AG04449 (cell line): ENCODE measurements around the gene CPOX.

Experiments used
- CTCF ChIA-PET: fragments of 350-600 bp; formaldehyde crosslinking; extraction: SDS; loops from one replicate; lab custom pipeline; 2021; ENCODE audit warnings: antibody characterized with exemption; lab: Yijun Ruan, JAX
- POLR2A ChIA-PET: fragments of 400-600, 350-600 bp; formaldehyde crosslinking; extraction: SDS; loops from one replicate; lab custom pipeline; 2020; ENCODE audit warnings: antibody characterized with exemption, inconsistent platforms; lab: Yijun Ruan, JAX
- DNase-seq: peaks from one replicate; pipeline ENCODE4 v3.0.0-alpha.2; 2010; ENCODE audit warnings: low read depth, low spot score
- H3K4me3 ChIP-seq: 2 replicates; pipeline ENCODE4 v1.5.1; 2011; ENCODE audit warnings: low read depth, mild to moderate bottlenecking, control low read depth, low read length
- CTCF ChIP-seq: IDR thresholded peaks from one replicate; pipeline ENCODE4 v1.5.1; 2011; ENCODE audit warnings: mild to moderate bottlenecking, moderate library complexity, low read length, control low read depth, inconsistent platforms; ENCODE audit not compliant: insufficient read depth; ENCODE audit errors: missing control alignments

CPOX gene

DNA sequence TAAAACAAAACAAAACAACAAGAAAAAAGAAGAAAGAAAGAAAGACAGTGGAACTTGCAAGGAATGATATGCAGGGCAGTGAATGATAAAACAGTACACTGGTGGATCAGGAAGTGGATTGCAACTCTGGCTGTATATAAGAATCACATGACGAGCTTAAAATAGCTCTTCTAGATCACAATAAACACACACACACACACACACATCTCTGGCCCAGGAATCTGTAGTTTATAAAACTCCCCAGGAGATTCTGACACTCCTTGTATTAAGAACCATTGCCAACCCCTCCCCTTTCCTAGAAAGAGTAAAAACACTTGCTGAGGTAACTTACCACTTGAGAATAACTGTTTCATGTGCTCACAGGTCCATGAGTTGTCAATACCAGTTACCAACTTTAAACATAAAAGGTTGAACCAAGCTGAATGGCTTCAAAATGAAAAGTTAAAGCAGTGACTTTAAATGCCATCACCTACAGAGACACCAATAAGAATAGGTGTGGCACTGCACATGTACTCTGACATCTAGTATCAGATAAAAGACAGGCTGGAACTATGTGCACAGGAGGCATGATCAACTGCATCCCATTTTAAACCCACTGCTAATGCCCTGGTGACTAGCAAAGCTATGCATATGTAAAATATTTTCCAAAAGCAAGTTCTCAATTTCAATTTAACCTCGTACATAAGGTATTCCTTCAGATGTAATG is 3.9 kb downstream of the CPOX start:
- ChIA-PET CTCF (interaction anchor here (1.0 to 9.6 kb wide), 5 partner anchors 14 to 225 kb away, joined by 3 to 153 read pairs (median 5); no protein-coding TSS in a partner anchor), POLR2A (no interaction called here)
- no peak overlapping the region for H3K4me3 ChIP-seq
- no peak for DNase-seq
- no peak for TF ChIP-seq CTCF

GRCh38 chr3:98588065-98588464 is 5.3 kb downstream of the CPOX start:
- ChIA-PET CTCF (interaction anchor here (0.9 to 2.0 kb wide), 7 partner anchors 9 to 547 kb away, joined by 3 to 8 read pairs (median 4); no protein-coding TSS in a partner anchor), POLR2A (interaction anchor here (0.6 kb wide), 1 partner anchor 26 kb away, joined by 3 read pairs; no protein-coding TSS in a partner anchor)

GRCh38 chr3:98587654-98588053 is 5.8 kb downstream of the CPOX start:
- TF ChIP-seq CTCF: no peak
- no peak overlapping the region for H3K4me3 ChIP-seq
- DNase-seq: no peak
- CTCF ChIA-PET: interaction anchor here (0.9 to 2.0 kb wide), 6 partner anchors 9 to 547 kb away, joined by 3 to 8 read pairs (median 4); no protein-coding TSS in a partner anchor
- POLR2A ChIA-PET: interaction anchor here (0.6 kb wide), 1 partner anchor 26 kb away, joined by 3 read pairs; no protein-coding TSS in a partner anchor

More at GRCh38 chr3:98588065-98588464, 5.3 kb downstream of the CPOX start:
- H3K4me3 ChIP-seq: no peak overlapping the region
- peak; percentile 19 for TF ChIP-seq CTCF
- DNase-seq: no peak

DNA sequence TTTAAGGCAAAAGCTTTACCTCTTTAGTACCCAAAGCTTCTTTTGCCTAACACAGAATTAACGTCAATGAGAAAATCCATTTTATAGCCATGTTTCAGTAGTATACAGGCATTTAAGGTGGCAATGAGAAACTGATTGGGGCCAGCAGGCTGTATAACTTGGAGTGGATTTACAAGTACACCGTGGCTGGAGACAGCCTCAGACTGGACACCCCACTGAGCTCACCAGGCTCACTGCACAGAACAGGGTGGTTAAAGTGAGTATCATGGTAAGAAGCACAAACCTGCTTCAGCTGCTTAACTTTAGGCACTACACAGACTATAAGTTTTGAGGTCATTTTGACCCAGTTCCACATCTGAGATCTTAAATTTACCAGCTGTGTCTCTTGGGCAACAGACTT is 8.9 kb downstream of the CPOX start:
- ChIA-PET POLR2A (no interaction called here), CTCF (interaction anchor here (0.7 to 1.7 kb wide), 4 partner anchors 11 to 562 kb away, joined by 3 to 5 read pairs (median 4); no protein-coding TSS in a partner anchor)
- no peak for TF ChIP-seq CTCF
- H3K4me3 ChIP-seq: no peak overlapping the region
- DNase-seq: no peak

DNA sequence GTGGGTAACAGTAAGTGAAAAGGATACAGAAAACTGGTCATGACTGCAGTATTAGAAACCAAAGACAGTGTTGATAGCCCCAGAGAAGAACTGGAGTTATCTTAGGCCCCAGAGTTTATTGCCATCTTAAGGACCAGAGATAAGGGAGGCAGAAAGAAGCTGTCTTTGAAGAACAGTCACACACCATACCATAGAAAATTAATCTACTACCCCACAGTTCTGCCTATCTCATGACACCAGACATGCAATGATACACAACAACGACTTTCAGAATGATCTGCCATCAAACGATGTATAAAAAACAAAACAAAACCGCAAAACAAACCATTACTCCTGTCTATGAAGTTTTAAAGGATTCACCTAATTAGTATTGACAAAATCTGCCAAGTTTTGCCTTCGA is 9.6 kb downstream of the CPOX start:
- ChIA-PET CTCF (interaction anchor here (1.3 to 1.7 kb wide), 3 partner anchors 12 to 250 kb away, joined by 3 to 5 read pairs (median 4); no protein-coding TSS in a partner anchor), POLR2A (no interaction called here)
- TF ChIP-seq CTCF: no peak
- H3K4me3 ChIP-seq: no peak overlapping the region
- DNase-seq: no peak

- ChIA-PET POLR2A (no interaction called here), CTCF (interaction anchor here (0.9 to 1.2 kb wide), 2 partner anchors 10 to 236 kb away, joined by 4 to 6 read pairs; no protein-coding TSS in a partner anchor)
- DNase-seq: no peak
- H3K4me3 ChIP-seq: no peak overlapping the region
- no peak for TF ChIP-seq CTCF
Observed at GRCh38 chr3:98582042-98582441, 11.4 kb downstream of the CPOX start.
